HG02678 (cell line): ENCODE results near the gene ACYP1.

Experiments used
- ATAC-seq: cut with Tn5 transposase; IDR thresholded peaks from one replicate; pipeline ENCODE4 v1.9.1; 2021; ENCODE audit warnings: mild to moderate bottlenecking, moderate library complexity; ENCODE audit not compliant: unreplicated experiment

Gene ACYP1

DNA sequence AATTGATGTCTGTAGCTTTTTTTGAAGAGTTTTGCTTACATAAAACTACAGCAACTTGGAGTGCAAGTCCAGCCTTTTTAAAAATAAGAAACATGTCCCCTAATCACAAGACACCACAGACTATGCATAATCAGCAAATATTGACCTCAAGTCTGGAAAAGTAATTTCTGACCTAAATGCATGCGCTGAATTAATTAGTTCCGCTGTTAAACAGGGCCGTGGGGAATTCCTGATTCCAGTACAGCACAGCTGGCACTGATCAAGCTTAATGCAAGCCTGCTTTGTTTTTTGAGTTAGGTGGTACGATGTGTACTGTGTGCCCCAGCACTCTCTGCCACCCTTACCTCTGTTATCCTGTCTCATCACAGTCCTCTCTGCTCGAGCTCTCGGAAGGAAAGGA is 21.8 kb downstream of the ACYP1 start:
- ATAC-seq, result no peak

DNA sequence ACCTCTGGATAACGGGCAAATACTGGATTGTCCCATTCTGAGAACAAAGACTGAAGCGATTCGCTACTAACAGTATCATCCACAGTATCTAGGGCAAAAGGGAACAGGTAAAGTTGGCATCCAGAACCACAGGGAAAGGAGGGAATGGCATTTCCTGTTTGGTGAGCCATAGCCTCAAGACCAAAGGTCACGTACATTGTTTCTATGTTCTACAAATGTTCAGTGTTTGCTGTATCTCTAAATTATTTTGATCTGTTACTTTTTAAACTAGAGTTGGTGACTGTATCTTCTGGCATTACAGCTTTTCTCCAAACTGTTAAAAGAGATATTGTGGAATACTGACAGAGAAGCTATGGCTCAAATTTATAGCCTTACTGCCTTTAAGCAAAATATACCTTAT is 22.2 kb downstream of the ACYP1 start:
- no peak for ATAC-seq

DNA sequence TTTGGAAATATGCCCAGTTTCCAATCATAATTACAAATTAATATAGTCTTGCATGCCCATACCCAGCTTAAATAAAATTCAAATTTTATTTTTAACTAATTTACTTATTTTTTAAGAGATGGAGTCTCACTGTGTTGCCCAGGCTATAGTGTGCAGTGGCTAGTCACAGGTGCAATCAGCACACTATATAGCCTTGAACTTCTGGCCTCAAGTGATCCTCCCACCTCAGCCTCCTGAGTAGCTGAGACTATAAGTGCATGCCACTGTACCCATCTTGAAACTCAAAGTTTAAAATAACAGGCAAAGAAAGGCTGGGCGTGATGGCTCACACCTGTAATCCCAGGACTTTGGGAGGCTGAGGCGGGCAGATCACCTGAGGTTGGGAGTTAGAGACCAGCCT is 22.9 kb downstream of the ACYP1 start:
- no peak for ATAC-seq

DNA sequence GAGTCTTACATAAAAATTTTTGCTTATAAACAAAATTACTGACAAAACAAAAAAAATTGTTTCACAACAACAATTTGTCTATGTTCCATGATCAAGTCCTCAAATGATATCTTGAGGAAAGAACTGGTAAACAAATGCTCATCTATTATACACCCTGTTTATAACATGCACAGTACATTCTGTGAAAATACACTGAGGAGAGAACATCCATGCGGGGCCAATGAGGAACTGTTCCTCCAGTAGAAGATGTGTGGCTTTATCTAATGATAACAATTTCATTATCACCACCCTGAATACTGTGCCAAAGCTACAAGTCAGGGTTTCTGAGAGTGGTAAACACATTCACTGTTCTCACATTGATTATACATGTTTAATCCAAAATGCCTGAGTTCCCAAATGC is 23.3 kb downstream of the ACYP1 start:
- no peak for ATAC-seq

DNA sequence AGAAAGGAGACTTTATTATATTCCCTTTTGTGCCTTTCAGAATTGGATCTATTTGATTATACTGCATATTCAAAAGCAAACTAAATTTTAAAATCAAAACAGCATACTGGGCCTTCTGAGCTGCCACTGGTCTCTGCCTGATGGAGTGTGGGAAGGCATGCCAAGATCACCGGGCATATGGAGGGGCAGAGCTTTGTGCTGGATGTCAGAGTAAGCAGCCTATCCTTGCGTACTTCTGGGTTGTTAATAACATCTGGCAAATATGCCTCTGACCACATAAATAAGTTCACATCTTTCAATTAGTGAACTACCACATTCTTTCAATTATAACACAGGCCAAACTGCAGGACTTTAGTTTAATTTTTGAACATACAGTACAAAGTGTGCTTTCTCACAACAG is 30.9 kb downstream of the ACYP1 start:
- no peak for ATAC-seq

DNA sequence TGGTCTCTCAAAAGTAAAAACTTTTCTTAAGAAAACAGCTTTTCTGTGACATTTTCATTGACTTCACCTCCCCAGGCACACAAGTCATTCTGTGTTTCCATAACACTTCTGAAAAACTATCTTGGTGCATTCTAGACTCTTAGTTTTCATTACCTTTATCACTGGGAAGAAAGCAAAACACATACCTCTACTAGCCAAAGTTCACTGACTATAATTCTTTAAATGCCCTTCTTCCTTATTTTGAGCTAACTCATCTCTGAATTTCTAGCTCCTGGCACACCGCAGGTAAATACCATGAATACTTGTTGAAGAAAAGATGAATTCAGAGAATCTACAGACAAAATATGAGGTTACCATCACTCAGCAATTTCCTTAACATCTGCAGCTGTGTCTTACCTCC is 33.7 kb downstream of the ACYP1 start:
- no peak for ATAC-seq

DNA sequence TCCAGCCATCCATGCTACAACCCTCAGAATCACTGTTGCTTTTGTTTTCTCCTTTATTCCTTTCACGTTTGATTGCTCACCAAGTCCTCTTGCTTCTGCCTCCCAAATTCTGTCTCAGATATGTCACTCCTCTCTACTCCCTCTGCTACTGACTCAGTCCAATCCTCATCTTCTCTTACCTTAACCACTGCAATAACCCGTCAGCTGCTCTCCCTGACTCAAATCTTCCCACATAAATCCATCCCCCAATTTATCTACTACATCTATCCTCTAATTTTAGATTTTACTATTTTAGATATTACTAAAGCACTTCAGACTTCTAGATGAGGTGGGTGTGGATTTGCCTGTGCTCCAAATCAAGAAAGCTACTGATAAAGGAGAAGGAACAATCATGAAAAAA is 37.9 kb downstream of the ACYP1 start:
- no peak for ATAC-seq

- ATAC-seq, result no peak
These were observed 38.7 kb downstream of the ACYP1 start for GRCh38 chr14:75025082-75025481.

DNA sequence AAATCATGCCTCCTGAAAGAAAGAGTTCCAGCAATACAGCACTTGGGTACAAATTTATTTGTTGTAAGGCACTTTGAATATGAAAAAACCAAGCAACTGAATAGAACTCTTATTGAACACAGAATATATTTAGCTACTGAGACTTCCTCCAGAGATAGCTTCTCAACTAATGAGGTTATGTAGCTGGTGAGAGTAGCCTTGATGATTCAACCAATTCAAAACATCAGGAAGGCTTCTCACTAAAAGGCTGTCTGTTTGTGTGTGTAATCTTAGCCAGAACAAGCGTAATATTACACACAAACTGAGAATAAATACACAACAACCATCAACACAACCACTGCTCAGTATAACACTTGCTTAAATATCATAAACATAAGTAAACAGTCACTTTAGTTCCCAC is 40.7 kb downstream of the ACYP1 start:
- no peak for ATAC-seq

DNA sequence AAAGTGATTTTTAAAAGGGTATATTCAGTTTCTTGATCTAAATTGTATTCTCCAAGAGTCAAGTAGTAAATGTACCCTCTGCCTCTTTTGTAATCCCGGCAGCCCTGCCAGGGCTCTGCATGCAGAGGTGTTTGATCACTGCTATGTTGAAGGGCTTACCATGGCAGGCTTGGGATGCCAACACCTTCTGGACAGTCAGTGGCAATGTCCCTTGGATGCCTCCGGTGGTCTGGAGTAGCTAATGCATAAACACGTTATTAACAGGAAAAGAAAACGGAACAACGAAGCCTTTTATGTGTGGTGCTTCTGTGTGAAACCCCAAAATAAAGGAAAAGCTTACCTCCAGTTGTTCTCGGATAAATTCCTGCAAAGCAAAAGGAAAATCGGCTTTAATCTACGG is 41.2 kb downstream of the ACYP1 start:
- ATAC-seq, result no peak

DNA sequence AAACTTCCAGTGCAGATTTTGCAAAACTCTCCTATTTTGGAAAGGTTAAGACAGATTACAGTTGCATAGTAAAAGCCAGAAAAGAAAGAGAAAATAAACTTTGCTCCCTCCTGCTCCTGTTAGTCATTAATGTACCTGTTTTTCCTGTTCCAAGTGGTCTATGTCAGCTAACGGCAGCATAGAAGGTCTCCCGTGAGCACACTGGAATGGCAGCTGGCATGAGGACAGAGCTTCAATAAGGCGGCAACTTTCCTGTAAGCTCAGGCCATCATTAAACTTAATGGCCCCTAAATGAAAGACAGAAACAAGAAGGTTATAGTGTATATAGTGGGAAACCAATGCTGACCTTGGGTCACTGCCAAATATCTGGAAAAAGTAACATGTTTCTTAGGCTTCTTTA is 45.1 kb downstream of the ACYP1 start:
- ATAC-seq, result no peak

- ATAC-seq, result no peak
These were observed 47.0 kb downstream of the ACYP1 start for GRCh38 chr14:75016815-75017214.

DNA sequence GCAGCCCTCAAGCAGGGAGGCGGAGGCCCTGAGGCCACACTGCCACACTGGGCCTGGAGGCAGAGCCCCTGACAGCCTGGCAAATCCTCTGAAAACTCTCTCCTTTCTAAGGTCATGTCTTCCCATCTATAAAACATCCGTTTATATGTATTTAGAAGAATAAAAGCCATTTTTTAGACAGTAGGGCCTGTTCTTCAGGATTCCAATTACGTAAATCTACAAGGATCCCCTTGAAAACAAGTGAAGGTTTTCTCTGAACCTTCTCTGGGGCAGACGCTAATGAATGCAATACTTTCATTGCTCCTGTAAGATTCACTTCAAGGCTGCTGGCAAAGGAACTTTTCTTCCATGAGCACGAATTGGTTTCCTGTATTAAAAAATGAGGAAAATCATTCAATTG is 48.3 kb downstream of the ACYP1 start:
- no peak for ATAC-seq

- no peak for ATAC-seq
These were observed 50.5 kb downstream of the ACYP1 start for GRCh38 chr14:75013290-75013689.

DNA sequence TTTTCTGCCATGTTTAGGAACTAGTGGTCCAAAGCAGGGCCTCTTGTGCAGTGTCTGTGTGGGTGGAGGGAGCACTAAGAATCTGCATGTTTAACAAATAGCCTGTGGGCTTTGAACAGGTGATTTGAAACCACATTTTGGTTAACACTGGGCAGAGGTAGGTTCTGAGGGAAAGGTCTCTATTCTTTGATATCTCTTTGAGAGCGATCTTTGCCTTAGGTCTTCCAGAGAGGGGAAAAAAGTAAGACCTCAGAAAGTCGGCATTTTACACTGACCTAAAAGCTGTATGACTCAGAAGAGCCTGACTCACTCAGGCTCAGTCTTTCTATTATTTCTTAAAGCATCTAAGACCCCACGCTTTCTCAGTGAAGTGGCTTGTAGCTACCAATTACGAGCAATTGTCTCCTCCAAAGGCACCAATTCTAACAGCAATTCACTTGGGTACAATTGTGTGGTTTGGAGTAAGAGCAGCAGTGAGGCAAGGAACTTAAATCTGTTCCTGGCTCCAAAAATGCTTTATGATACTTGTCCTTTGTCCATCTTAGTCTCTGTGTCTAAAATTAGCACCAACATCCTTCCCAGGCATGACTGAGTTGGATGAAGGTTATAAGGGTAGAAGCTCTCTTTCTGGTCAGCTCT is 52.3 kb downstream of the ACYP1 start:
- no peak for ATAC-seq

DNA sequence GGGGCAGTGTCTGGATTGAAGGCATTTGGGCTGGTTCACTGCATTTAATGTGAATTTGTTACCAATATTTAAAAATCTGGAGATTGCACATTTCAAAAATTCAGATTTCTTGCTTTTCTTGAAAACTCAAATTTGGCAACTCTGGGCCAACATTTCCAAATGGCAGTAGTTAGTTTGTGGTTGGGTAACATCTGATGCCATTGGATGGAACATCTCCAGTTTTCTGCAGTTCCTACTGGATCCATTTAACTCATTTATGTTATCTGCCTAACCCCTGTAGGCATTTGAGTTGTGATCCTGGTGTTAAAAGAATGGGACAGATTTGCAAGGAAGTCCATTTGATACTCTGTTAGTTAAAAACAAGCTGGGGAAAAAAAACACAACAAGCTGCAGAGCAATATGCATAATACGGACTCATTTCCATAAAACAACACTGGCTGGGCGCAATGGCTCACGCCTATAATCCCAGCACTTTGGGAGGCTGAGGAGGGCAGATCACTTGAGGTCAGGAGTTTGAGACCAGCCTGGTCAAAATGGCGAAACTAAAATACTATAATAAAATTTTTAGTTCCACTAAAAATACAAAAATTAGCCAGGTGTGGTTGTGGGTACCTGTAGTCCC is 53.2 kb downstream of the ACYP1 start:
- ATAC-seq, result no peak

DNA sequence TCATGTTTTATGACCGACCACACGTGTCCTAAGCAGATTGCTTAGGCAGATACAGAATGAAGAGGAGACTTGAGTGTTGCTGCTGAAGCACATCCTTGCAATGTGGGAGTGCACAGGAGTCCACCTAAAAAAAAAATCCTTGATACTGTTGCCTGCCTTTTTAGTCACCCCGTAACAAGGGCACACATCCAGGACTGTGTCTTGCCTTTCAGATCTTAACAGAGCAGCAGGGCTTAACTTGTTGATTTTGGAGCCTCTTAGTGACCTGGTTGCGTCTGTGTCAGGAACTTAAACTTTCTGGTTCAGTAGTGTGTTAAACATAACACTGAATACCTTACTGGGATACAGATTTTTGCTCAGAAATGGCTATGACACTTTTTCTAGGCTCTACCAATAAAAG is 54.6 kb downstream of the ACYP1 start:
- ATAC-seq, result no peak

GRCh38 chr14:75005357-75005756 is 58.5 kb downstream of the ACYP1 start:
- ATAC-seq, result no peak

DNA sequence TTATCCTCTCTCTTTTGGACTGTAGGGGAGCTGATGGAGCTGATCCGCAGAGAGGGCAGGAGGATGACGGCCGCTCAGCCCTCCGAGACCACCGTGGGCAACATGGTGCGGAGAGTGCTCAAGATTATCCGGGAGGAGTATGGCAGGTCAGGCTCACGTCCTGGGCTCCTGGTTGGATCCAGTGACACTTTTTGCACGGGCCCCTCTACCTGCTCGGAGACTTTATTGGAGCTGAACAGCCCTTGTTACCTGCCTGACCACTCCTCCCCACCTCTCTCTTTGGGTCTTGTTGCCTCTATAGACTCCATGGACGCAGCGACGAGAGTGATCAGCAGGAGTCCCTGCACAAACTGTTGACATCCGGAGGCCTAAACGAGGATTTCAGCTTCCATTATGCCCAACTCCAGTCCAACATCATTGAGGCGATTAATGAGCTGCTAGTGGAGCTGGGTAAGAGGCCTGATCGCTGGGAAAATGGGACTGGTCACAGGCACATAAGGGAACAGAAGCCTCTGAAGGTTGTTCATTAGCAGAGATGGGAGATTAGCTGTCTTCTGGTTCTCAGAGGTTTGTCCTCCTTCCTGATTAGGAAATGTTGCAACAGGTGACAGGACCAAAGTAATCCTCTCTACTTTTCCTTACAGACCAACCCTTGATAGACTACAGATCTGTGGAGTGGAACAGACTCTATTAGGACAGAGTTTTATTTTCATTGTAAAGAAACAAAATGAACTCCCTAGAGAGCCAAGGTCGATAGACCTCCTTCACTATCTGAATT is 60.4 kb downstream of the ACYP1 start:
- ATAC-seq, result no peak
